ENCODE results near the gene SNX25.
"Not testable (repeated sequence)": the region's sequence is repeated elsewhere in the genome, so short reads cannot be mapped to it uniquely, and the experiment has no call there.

The SNX25 gene

GRCh38 chr4:185346975-185347601 lies 137.7 kb downstream of the SNX25 start:
- no peak for DNase-seq

- DNase-seq = no peak
Observed at GRCh38 chr4:185351691-185352090, 142.3 kb downstream of the SNX25 start.

GRCh38 chr4:185352202-185352601 lies 142.8 kb downstream of the SNX25 start:
- DNase-seq = no peak

GRCh38 chr4:185352741-185353140 lies 143.3 kb downstream of the SNX25 start:
- no peak for DNase-seq

- no peak for DNase-seq
Observed at GRCh38 chr4:185357211-185357610, 147.8 kb downstream of the SNX25 start.

GRCh38 chr4:185357733-185358440 lies 148.5 kb downstream of the SNX25 start:
- no peak for DNase-seq

GRCh38 chr4:185358514-185358913 lies 149.1 kb downstream of the SNX25 start:
- DNase-seq = no peak

- DNase-seq = no peak
Observed at GRCh38 chr4:185358959-185359358, 149.6 kb downstream of the SNX25 start.

GRCh38 chr4:185359767-185360446 lies 150.5 kb downstream of the SNX25 start:
- DNase-seq = no peak

- no peak for DNase-seq
Observed at GRCh38 chr4:185361872-185362271, 152.5 kb downstream of the SNX25 start.

GRCh38 chr4:185362570-185362969 lies 153.2 kb downstream of the SNX25 start:
- not testable (repeated sequence) for DNase-seq

- no peak for DNase-seq
Observed at GRCh38 chr4:185363251-185363650, 153.9 kb downstream of the SNX25 start.

GRCh38 chr4:185364886-185365285 lies 155.5 kb downstream of the SNX25 start:
- no peak for DNase-seq

GRCh38 chr4:185369731-185370130 lies 160.3 kb downstream of the SNX25 start:
- DNase-seq = no peak

GRCh38 chr4:185370268-185370949 lies 161.0 kb downstream of the SNX25 start:
- no peak for DNase-seq

GRCh38 chr4:185371702-185372101 lies 162.3 kb downstream of the SNX25 start:
- DNase-seq = no peak

- DNase-seq = no peak
Observed at GRCh38 chr4:185374027-185374426, 164.6 kb downstream of the SNX25 start.

GRCh38 chr4:185374573-185374972 lies 165.2 kb downstream of the SNX25 start:
- DNase-seq = no peak

GRCh38 chr4:185378264-185378663 lies 168.9 kb downstream of the SNX25 start:
- no peak for DNase-seq

GRCh38 chr4:185379326-185380295 lies 170.2 kb downstream of the SNX25 start:
- DNase-seq = no peak

- DNase-seq = no peak
Observed at GRCh38 chr4:185380320-185380719, 170.9 kb downstream of the SNX25 start.

Data from CD4-positive, alpha-beta T cell treated with Interleukin-4 for 1 hour (primary cell).